Gastrocnemius medialis (tissue), 4 donors: Measurements from ENCODE around the gene CC2D2A.

Experiments used
- CTCF ChIP-seq, 5 experiments: fragments of 450-650 bp in 3 of 5; fragments of 200-600 bp in 2 of 5; sonication (generic) in 2 of 5; IDR thresholded peaks in 4 of 5; conservative IDR thresholded peaks in 1 of 5; 1 replicate in 4 of 5; 2 replicates in 1 of 5; pipeline ENCODE4 v1.5.1; 2016 to 2019; ENCODE audit warnings: antibody characterized with exemption in 5 of 5, mild to moderate bottlenecking in 3 of 5, moderate library complexity in 3 of 5
- POLR2A ChIP-seq, 2 donors: fragments of 450-650 bp; IDR thresholded peaks; one replicate each; pipeline ENCODE4 v1.6.1; 2017; ENCODE audit warnings: antibody characterized with exemption in 2 of 2, mild to moderate bottlenecking in 2 of 2, moderate library complexity in 2 of 2

- no peak for TF ChIP-seq CTCF (IDR thresholded peaks at IDR 0.05 in 4 of 5, conservative IDR thresholded peaks at IDR 0.05 in 1 of 5)
- TF ChIP-seq POLR2A (IDR thresholded peaks at IDR 0.05): no peak
These were observed 13.2 kb downstream of the CC2D2A start for GRCh38 chr4:15482842-15483241.
